IPS-11a (cell line): ENCODE results near the gene RPL10.

Experiments used
- H3K4me3 ChIP-seq: one replicate; pipeline ENCODE4 v1.5.1; 2013; ENCODE audit warnings: low read depth, low read length, control low read depth

The RPL10 gene

DNA sequence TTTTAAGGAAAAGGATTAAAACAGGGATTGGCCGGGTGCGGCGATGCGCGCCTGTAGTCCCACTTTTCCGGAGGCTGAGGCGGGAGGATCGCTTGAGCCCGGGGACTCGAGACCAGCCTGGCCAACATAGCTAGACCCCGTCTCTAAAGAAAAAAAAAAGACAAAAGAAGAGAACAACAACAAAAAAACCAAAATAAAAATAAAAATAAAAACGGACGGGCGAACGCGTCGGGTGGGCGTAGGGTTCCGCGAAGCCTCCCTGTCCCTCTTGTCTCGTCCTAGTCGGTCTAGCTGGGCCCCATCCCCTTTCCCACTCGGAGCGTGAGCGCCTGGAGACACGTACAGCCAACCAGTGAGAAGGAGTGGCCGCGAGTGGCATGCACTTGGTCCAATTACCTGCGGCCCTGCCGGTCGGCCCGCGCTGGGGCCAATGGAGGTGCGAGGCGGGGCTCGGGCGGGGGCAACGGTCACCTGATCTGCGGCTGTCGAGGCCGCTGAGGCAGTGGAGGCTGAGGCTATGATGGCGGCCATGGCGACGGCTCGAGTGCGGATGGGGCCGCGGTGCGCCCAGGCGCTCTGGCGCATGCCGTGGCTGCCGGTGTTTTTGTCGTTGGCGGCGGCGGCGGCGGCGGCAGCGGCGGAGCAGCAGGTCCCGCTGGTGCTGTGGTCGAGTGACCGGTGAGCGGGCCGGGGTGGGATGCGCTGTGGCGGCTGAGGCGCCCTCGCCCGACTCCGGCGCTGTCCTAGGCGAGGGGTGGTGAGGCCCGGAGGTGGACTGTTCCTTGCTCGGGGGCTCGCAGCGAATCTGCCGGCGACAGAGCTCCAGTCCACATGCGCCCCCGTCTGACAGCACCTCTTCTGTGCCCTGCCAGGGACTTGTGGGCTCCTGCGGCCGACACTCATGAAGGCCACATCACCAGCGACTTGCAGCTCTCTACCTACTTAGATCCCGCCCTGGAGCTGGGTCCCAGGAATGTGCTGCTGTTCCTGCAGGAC lies 30.3 kb downstream of the RPL10 start, which contains the start of gene ATP6AP1:
ATP6AP1 (plus strand) TSS at position 502 of the 996 bp plus-strand sequence; CDS start at position 518, 16 bp downstream.
- H3K4me3 ChIP-seq = peak within 1 kb of the TSS; percentile 48

DNA sequence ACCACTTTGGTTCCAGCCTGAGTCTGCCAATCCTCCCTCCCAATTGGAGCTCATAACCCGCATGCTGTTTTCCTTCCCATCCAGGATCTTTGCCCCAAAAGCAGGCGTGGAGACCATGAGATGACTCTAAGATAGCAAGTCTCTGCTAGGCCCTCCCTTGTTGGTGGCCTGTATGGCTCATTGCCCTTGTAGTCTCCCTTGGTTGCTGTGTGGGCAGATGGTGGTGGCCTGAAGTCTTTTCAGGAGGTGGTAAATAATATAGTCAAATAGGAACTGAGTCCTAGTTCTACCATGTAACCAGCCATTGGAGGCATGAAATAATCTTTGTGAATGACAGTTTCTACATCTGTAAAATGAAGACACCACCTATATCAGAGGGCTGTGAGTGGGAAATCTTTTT lies 31.5 kb downstream of the RPL10 start:
- no peak overlapping the region for H3K4me3 ChIP-seq

DNA sequence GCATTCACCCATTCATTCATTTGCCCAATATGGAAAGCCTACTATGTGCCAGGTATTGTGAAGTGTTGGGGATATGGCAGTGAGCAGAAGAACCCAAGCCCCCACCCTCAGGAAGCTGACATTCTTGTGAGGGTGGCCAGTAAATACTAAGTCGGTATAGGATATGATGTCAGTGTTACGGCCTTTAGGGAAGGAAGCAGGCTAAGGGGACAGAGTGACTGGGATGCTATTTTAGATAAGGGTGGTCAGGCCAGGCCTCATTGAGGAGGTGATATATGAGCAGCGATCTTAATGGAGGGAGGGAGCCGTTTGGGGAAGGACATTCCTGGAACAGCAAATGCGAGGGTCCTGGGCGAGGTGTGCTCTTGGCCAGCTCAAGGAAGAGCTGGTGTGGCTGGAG lies 32.3 kb downstream of the RPL10 start:
- no peak overlapping the region for H3K4me3 ChIP-seq

DNA sequence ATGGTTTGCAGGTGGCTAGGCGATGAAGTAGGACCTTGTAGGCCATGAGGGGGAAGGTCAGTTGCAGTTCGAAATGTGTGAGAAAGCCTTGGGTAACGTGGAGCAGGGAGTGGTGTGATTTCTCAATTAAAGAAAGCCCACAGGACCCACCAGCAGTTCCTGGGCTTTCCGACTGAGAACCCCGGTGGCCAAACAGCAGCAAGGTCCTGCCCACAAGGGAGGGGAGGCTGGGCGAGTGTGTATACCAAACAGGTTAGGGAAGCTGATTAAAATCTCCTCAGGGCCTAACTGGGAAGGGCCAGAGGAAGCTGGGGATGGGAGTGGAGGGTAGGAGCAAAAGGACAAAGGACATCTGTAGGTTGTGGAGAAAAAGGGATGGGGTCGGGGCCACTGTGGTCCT lies 32.7 kb downstream of the RPL10 start:
- H3K4me3 ChIP-seq = no peak overlapping the region

DNA sequence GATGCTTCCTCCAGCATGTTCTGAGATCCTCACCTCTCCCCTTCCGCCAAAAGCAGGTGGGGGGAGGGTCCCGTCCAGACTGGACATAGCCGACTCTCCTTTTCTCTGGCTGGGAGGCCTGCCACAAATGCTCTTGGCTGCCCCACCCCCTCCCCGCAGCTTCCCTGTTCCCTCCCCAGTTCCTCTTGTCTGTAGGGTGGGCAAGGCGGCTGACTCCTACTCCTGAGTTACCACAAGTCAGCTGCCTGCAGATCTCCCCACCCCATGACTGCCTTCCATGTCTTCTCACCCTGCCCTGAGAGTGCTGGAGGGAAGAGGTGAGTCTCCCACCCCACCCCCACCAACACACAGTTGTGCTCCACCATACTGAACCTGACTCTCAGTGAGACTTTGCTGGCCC lies 33.2 kb downstream of the RPL10 start:
- H3K4me3 ChIP-seq = no peak overlapping the region

DNA sequence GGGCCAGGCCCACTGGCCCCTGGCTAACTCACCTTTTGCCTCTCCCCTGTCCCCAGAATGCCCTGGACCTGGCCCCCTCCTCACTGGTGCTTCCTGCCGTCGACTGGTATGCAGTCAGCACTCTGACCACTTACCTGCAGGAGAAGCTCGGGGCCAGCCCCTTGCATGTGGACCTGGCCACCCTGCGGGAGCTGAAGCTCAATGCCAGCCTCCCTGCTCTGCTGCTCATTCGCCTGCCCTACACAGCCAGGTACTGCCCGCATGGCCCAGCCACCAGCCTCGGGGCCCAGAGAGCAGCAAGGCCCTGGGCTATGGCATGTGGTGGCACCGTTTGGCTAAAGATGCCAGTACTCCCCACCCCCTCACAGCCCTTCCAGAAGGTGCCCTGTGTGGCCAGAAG lies 34.0 kb downstream of the RPL10 start:
- no peak overlapping the region for H3K4me3 ChIP-seq

DNA sequence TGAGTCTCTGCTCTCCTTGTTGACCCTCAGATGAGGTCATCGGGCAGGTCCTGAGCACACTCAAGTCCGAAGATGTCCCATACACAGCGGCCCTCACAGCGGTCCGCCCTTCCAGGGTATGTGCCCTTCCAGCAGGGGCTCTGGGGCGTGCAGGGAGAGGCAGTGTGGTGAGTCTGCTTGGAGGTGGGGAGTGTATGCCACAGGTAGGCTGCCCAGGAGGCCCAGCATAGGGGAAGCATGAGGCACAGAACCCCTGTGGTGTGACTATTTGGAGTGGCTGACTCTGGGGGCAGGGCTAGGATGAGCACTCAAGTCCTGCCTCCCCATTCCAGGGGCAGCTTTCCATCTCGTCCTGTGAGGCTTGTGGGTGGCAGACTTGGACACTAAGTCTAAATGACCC lies 35.4 kb downstream of the RPL10 start:
- no peak overlapping the region for H3K4me3 ChIP-seq

DNA sequence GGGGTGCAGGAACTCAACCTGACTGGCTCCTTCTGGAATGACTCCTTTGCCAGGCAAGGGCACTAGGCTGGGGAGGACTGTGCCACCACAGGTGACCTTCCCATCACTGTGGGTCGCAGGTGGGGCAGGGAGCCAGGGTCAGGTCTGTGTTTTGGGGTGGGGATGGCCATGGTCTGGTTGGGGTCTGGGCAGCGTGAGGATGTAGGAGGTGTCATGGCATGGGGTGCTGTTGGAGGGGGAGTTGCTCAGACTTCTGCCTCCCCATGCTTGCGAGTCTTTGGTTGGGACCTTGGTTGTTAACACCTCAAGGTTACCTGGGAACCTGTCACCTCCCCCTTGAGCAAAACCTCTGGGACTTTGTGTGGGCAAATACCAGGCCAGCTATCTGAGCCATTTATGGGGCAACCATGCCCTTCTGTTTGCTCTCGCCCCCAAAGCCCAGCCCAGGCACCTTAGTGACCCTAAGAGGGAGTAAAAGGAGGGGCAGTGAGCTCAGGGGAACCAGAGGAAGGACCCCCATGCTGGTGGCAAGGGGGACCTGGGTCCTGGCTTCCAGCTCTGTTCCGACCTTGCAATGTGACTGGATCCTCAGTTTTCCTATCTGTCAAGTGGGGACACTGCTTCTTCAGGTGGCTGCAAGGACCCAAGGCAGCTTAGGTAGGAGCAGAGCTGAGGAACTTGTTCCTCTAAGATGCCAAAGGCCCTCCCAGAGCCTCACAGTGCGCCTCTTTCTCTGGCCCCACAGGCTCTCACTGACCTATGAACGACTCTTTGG lies 36.4 kb downstream of the RPL10 start:
- no peak overlapping the region for H3K4me3 ChIP-seq

DNA sequence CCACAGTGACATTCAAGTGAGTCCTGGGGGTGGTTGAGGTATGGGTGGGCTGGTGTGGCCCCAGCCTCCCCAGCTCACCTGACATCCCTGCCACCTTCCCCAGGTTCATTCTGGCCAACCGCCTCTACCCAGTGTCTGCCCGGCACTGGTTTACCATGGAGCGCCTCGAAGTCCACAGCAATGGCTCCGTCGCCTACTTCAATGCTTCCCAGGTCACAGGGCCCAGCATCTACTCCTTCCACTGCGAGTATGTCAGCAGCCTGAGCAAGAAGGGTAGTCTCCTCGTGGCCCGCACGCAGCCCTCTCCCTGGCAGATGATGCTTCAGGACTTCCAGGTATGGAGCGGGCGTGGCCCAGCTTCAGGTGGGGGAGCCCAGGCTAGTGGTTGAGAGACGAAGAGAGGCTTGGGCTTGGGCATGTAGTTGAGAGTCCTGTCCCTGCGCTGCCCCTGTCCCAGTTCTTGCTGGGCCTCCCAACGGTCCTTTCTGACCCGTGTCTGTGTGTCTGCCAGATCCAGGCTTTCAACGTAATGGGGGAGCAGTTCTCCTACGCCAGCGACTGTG lies 37.1 kb downstream of the RPL10 start:
- H3K4me3 ChIP-seq = no peak overlapping the region

DNA sequence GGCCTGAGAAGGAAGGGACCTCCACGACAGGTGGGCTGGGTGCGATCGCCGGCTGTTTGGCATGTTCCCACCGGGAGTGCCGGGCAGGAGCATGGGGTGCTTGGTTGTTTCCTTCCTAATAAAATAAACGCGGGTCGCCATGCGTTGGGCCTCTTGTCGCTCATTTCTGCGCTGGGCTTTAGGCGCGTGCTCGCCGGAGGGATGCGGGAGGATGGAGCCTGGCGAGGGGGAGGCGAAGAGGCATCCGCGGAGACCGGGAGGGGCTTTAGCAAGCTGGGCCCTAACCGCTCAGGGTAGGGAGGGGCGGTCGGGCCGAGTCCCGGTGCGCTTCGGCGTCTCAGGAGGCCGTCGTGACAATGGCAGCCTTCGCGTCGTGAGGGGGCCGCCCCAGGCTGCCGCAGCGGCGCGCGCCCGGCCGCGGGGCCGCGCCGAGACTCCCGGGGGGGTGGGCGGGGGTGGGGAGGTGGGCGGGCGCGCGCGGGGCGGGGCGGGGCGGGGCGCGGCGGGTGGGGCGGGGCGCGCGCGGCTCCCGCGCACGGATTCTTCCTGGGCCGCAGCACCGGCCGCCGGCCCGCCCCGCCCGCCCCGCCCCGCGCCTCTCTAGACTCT lies 38.3 kb downstream of the RPL10 start:
- H3K4me3 ChIP-seq = peak overlapping the region; percentile 35

DNA sequence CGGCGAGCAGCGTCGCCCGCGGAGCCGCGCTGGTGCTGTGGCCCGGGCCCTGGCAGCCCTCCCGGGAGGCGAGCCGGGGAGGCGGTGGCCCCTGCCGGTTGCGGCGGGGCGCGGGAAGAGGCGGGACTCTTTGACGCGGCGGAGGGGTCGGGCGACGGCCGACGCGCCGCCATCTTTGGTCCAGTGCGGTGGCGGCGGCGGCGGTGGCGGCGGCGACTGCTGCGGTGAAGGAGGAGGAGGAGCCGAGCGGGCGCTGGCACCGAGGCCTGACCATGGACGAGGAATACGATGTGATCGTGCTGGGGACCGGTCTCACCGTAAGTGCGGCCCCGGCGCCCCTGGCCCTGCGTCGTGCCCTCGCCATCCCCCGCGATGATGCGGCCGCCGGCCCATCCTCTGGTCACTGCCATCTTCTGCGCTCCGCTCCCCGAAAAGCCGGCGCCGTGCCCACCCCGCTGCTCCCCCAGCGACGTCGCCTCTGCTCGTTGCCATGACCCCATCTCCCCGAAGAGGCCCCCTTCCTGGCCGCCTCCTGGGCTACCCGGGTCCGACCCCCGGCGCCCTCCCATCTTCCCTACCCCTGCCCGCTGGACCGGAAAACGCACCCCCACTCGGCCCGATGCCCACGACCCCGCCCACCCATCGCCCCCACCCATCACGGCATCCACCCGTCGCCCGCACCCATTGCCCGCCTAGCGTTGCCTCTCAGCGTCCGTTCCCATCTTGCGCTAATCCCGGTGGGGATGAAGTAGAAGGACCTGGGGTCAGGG lies 39.0 kb downstream of the RPL10 start, which contains the start of gene GDI1:
GDI1 (plus strand) TSS at position 172 of the 770 bp plus-strand sequence; CDS start at position 273, 101 bp downstream.
- H3K4me3 ChIP-seq = peak within 1 kb of the TSS; percentile 65

DNA sequence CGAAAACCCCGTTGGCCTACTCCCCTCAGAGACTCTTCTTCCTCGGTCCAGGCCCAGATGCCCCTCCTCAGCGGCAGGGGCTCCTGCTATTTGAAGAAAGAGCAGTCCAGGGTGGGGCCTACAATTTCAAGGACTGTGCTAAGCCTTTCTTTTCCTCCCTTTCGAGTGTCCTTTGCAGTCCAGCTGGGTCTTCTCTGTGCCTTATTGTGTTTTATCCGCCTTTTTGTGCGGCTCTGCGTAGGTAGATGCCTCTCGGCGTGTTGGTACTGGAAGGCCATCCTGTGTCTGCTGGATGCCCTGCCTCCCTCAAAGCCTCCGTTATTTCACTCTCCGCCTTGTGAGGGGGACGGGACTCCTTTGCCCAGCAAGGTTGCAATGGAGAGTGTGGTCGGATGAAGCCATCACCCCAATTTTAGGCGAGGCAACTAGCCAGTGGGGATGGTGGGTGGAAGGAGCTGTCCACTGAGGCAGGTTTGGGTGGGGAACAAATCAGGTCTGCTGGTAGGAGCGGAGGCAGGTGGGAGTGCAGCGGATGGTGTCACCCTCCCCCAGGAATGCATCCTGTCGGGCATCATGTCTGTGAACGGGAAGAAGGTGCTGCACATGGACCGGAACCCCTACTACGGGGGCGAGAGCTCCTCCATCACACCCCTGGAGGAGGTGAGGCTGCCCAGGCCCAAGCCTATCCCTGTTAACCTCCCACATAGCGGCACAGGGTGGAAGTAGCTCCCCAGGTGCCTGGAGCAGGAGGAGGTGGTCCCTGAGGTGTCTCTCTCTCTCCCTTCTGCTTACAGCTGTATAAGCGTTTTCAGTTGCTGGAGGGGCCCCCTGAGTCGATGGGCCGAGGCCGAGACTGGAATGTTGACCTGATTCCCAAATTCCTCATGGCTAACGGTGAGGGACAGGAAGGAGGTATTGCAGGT lies 40.1 kb downstream of the RPL10 start:
- peak overlapping the region; percentile 65 for H3K4me3 ChIP-seq

DNA sequence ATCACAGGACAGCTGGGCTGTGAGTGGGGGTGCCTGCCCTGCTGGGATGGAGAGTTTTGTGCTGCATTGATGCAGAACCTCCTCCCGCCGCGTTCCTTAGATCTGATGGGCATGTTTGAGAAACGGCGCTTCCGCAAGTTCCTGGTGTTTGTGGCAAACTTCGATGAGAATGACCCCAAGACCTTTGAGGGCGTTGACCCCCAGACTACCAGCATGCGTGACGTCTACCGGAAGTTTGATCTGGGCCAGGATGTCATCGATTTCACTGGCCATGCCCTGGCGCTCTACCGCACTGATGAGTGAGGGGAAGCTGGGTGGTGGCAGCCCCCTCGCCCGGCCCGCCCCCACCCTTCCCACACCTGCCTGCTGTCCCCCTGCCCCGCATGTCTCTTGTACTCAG lies 41.7 kb downstream of the RPL10 start:
- H3K4me3 ChIP-seq = no peak overlapping the region

DNA sequence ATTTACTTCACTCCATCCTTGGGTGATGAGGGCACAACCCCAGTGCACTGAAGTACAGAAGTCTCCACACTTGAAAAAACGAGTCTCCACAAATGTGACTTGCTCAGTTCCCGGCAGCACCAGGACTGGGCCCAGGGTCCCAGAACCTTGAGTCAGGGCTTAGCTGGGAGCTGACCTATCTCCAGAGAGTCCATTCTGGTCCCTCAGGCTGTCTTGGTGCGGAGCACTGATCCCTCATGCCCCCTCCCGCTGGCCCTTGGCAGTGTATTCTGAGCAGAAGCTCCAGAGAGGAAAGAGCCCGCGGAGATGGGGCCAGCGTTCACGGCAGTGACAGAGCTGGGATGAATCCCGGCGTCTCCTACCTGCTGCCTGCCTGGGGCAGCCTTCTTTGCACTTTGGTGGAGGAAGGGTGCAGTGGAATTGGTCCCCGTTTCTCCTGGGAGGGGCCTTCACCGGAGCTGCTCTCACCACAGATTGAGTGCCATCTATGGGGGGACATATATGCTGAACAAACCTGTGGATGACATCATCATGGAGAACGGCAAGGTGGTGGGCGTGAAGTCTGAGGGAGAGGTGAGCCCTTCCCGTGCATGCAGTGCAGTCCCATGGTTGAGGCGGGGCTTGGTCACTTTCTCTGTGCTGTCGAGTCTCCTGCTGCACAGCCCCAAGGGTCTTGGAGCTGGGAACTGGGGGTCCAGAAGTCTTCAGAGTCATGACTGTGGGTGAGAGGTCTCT lies 42.6 kb downstream of the RPL10 start:
- H3K4me3 ChIP-seq = no peak overlapping the region

DNA sequence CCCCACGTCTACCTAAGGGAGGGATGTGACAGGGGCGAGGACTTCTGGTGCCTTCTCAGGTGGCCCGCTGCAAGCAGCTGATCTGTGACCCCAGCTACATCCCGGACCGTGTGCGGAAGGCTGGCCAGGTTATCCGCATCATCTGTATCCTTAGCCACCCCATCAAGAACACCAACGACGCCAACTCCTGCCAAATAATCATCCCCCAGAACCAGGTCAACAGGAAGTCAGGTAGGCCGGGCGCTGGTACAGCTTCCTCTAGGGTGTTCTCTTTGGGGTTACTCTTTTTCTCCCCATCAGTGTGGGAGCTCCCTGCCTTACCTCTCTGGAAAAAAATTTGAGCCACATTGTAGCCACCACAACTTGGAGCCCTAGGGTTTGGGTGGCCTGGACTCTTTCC lies 43.4 kb downstream of the RPL10 start:
- no peak overlapping the region for H3K4me3 ChIP-seq

DNA sequence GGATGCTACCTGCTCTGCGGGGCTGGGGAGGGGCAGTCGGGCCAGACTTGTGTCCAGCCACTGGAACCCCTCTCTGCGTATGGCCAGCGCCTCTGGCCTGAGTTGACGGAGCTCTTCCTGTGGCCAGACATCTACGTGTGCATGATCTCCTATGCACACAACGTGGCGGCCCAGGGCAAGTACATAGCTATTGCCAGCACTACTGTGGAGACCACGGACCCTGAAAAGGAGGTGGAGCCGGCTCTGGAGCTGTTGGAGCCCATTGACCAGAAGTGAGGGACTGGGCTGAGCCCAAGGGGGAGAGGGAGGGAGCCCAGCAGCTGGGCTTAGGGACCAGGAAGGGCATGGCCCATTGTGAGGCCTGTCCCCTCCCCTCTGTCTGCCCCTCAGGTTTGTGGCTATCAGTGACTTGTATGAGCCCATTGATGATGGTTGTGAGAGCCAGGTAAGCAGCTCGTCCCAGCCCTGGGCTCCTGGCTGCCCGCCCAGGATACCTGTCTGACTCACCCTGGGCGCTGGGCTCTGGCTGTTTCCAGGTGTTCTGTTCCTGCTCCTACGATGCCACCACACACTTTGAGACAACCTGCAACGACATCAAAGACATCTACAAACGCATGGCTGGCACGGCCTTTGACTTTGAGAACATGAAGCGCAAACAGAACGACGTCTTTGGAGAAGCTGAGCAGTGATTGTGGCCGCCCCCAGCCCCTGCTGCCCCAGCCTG lies 44.0 kb downstream of the RPL10 start:
- H3K4me3 ChIP-seq = no peak overlapping the region

DNA sequence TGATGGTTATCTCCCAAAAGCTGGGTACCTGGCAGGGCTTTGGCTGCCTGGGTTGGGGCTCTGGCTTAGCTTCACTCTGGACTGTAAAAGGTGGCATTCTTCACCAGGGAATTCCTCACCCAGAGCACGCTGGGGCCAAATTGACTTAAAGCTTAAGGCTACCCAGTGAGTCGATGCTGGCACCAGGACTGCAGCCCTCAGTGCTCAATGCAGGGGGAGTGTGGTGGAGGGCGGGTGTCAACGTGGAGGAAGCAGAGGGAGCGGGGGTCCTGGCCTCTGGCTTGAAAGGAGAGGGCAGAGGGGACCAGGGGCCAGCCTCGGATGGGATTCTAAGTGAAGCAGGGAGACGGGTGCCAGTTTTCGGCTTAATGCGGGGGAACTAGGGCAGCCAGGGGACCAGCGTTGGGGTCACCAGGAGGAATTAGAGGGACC lies 45.3 kb downstream of the RPL10 start:
- H3K4me3 ChIP-seq = peak overlapping the region; percentile 17
